A673 (cell line): ENCODE measurements around the gene SLC40A1.

Source experiments
- EZH2 ChIP-seq: fragments of 200-600 bp; sonication (generic); IDR thresholded peaks from 2 replicates; pipeline ENCODE4 v1.6.1; 2017; ENCODE audit warnings: borderline replicate concordance, low read depth, mild to moderate bottlenecking, mixed read lengths, antibody characterized with exemption, low read length; ENCODE audit not compliant: poor library complexity, severe bottlenecking
- TF ChIP-seq, protein P1 (sequence below): fragments of 300-800, 200-600 bp; sonication (generic); conservative IDR thresholded peaks from 2 replicates; pipeline ENCODE4 v1.5.1; 2017; ENCODE audit warnings: low read depth, mild to moderate bottlenecking, antibody characterized with exemption, low read length, moderate library complexity, mixed read lengths

DNA sequence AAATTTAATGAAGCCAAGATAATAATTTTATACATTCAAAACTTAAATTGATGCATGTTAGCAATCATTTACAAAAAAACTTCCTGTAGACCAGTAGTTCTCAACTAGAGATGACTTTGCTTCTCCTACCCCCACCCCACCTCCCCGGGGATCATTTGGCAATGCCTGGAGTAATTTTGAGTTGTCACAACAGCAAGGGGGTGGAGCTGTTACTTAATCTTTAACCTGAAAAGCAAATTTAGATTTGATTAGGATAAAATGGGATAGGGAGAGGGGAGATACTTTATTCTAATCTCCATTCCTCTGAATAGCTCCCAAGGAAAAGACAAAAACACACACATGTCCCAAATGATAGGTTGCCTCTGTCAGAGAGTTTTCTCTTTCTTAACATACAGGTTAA is 4.2 kb downstream of the SLC40A1 start:
- TF ChIP-seq, protein P1, sequence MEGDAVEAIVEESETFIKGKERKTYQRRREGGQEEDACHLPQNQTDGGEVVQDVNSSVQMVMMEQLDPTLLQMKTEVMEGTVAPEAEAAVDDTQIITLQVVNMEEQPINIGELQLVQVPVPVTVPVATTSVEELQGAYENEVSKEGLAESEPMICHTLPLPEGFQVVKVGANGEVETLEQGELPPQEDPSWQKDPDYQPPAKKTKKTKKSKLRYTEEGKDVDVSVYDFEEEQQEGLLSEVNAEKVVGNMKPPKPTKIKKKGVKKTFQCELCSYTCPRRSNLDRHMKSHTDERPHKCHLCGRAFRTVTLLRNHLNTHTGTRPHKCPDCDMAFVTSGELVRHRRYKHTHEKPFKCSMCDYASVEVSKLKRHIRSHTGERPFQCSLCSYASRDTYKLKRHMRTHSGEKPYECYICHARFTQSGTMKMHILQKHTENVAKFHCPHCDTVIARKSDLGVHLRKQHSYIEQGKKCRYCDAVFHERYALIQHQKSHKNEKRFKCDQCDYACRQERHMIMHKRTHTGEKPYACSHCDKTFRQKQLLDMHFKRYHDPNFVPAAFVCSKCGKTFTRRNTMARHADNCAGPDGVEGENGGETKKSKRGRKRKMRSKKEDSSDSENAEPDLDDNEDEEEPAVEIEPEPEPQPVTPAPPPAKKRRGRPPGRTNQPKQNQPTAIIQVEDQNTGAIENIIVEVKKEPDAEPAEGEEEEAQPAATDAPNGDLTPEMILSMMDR: no peak
- TF ChIP-seq EZH2: no peak
